Forelimb muscle (tissue), 1 donor: ENCODE results near the gene DLGAP1. TPM values are rescaled to one million over a fixed set of nuclear protein-coding genes. Genes with fewer than 3 reads are reported as not detected.
A peak's percentile ranks its signal among the peaks of the same experiment; 100 is the strongest.
"Not testable (repeated sequence)": the region's sequence is repeated elsewhere in the genome, so short reads cannot be mapped to it uniquely, and the experiment has no call there.

Source experiments
- DNase-seq: peaks from one replicate; pipeline ENCODE4 v3.0.0-alpha.2; 2013; ENCODE audit warnings: low read depth
- polyA plus RNA-seq: library from polyadenylated mRNA; unstranded; fragments of 120-200 nt; gene quantifications from one replicate; pipeline ENCODE4 v1.2.1, GENCODE V29; 2013; ENCODE audit not compliant: insufficient read length

DLGAP1 gene
- polyA plus RNA-seq, 1 donor = 1.9 TPM

GRCh38 chr18:3604498-3605408 lies 850.4 kb downstream of the DLGAP1 start:
- no peak for DNase-seq

- no peak for DNase-seq
Observed at GRCh38 chr18:3604235-3604497, 850.9 kb downstream of the DLGAP1 start.

GRCh38 chr18:3603421-3604234 lies 851.5 kb downstream of the DLGAP1 start:
- no peak for DNase-seq

- DNase-seq = not testable (repeated sequence)
Observed at GRCh38 chr18:3601106-3601755, 853.9 kb downstream of the DLGAP1 start.

GRCh38 chr18:3599861-3600260 lies 855.2 kb downstream of the DLGAP1 start:
- no peak for DNase-seq

GRCh38 chr18:3599195-3599594 lies 855.9 kb downstream of the DLGAP1 start:
- DNase-seq = no peak

- DNase-seq = no peak
Observed at GRCh38 chr18:3598581-3598980, 856.5 kb downstream of the DLGAP1 start.

- no peak for DNase-seq
Observed at GRCh38 chr18:3597409-3598357, 857.4 kb downstream of the DLGAP1 start.

- DNase-seq = no peak
Observed at GRCh38 chr18:3596637-3597384, 858.3 kb downstream of the DLGAP1 start.

GRCh38 chr18:3596324-3596636 lies 858.8 kb downstream of the DLGAP1 start:
- no peak for DNase-seq

GRCh38 chr18:3595369-3596273 lies 859.5 kb downstream of the DLGAP1 start:
- DNase-seq = no peak

GRCh38 chr18:3594760-3595368 lies 860.2 kb downstream of the DLGAP1 start:
- no peak for DNase-seq

- peak; percentile 94 for DNase-seq
Observed at GRCh38 chr18:3593904-3594759, 861.0 kb downstream of the DLGAP1 start.

GRCh38 chr18:3593381-3593903 lies 861.7 kb downstream of the DLGAP1 start:
- no peak for DNase-seq

- no peak for DNase-seq
Observed at GRCh38 chr18:3592864-3593263, 862.2 kb downstream of the DLGAP1 start.

GRCh38 chr18:3590096-3590630 lies 864.9 kb downstream of the DLGAP1 start:
- no peak for DNase-seq

GRCh38 chr18:3585656-3586509 lies 869.2 kb downstream of the DLGAP1 start:
- no peak for DNase-seq
